Spleen (tissue), 7 donors: Measurements from ENCODE around the gene CHIC2.

Experiments used
- POLR2A ChIP-seq, 3 donors: fragments of 450-650 bp; IDR thresholded peaks; one replicate each; pipeline ENCODE4 v1.5.1; 2017; ENCODE audit warnings: antibody characterized with exemption in 3 of 3, mild to moderate bottlenecking in 1 of 3
- POLR2AphosphoS5 ChIP-seq, 3 donors: sonication (generic); formaldehyde crosslinking; IDR thresholded peaks; one replicate each; pipeline ENCODE4 v1.5.1; 2017; ENCODE audit warnings: antibody characterized with exemption in 3 of 3
- TF ChIP-seq, protein P1 (sequence below), 11 experiments: fragments of 200-600 bp in 7 of 11; fragments of 450-650 bp in 4 of 11; sonication (generic) in 4 of 11; IDR thresholded peaks in 8 of 11; conservative IDR thresholded peaks in 3 of 11; 1 replicate in 7 of 11; 2 replicates in 4 of 11; pipeline versions ENCODE4 v1.4.0 to v1.8.0; 2016 to 2021; ENCODE audit warnings: antibody characterized with exemption in 11 of 11, inconsistent platforms in 4 of 11, mild to moderate bottlenecking in 1 of 11
- donor health status: DM: no; HTN: no; CAD: no; lungs with moderate emphysema.
- donor health status: DM: no; HTN: no; CAD: no.
- donor health status: DM: no; HTN: no; CAD: no.

DNA sequence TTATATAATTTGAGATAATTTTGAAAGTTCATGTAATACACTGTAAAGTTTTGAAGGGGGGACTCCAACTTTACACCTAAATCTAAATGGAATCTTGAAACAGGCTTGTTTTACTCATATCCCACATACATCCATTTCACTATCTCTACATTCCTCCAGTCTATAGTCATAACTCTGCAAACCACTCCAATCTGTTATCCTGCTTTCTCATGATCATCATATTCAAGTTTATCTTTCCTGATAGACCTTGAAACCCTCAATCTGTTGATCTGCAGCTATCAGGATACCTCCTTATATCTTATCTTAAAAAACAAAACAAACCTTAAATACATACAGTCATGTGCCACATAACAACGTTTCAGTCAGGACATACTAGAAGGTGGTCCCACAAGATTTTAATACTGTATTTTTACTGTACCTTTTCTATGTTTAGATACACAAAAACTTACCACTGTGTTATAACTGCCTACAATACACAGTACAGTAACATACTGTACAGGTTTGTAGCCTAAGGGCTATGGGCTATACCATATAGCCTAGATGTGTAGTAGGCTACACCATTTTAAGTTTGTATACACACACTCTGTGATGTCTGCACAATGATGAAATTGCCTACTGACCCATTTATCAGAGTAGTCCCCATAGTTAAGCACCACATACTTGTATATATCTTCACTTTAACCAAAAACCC, 14.0 kb downstream of the CHIC2 start:
- TF ChIP-seq, protein P1, sequence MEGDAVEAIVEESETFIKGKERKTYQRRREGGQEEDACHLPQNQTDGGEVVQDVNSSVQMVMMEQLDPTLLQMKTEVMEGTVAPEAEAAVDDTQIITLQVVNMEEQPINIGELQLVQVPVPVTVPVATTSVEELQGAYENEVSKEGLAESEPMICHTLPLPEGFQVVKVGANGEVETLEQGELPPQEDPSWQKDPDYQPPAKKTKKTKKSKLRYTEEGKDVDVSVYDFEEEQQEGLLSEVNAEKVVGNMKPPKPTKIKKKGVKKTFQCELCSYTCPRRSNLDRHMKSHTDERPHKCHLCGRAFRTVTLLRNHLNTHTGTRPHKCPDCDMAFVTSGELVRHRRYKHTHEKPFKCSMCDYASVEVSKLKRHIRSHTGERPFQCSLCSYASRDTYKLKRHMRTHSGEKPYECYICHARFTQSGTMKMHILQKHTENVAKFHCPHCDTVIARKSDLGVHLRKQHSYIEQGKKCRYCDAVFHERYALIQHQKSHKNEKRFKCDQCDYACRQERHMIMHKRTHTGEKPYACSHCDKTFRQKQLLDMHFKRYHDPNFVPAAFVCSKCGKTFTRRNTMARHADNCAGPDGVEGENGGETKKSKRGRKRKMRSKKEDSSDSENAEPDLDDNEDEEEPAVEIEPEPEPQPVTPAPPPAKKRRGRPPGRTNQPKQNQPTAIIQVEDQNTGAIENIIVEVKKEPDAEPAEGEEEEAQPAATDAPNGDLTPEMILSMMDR (IDR thresholded peaks at IDR 0.05 in 8 of 11, conservative IDR thresholded peaks at IDR 0.05 in 3 of 11), result no peak
- TF ChIP-seq POLR2A (IDR thresholded peaks at IDR 0.05) (no peak), POLR2AphosphoS5 (IDR thresholded peaks at IDR 0.05) (no peak)
